Small intestine (tissue), 7 donors: ENCODE data around the gene HEXIM1. TPM values are rescaled to one million over a fixed set of nuclear protein-coding genes. Genes with fewer than 3 reads are reported as not detected.
A peak's percentile ranks its signal among the peaks of the same experiment; 100 is the strongest.

Experiments
- DNase-seq, 2 donors: peaks; one replicate each; pipeline versions ENCODE4 v3.0.0 to v3.0.0-alpha.2; 2013
- FAIRE-seq: peaks from 2 replicates; lab custom pipeline; 2012; peaks lifted over from hg19 to GRCh38; lab: Jason Lieb, UNC
- H3K27ac ChIP-seq, 3 donors: one replicate each; pipeline ENCODE4 v1.5.1; 2013; ENCODE audit warnings: low read length in 2 of 3, mild to moderate bottlenecking in 2 of 3, control low read depth in 1 of 3, inconsistent platforms in 1 of 3, low read depth in 1 of 3, moderate library complexity in 1 of 3
- H3K27me3 ChIP-seq, 3 donors: one replicate each; pipeline ENCODE4 v1.6.1; 2013; ENCODE audit warnings: low read length in 3 of 3, inconsistent platforms in 1 of 3; ENCODE audit not compliant: control insufficient read depth in 3 of 3, insufficient read depth in 3 of 3
- H3K36me3 ChIP-seq, 3 donors: one replicate each; pipeline ENCODE4 v1.6.1; 2013; ENCODE audit warnings: low read length in 3 of 3, inconsistent platforms in 1 of 3, low read depth in 1 of 3, mild to moderate bottlenecking in 1 of 3, moderate library complexity in 1 of 3; ENCODE audit not compliant: control insufficient read depth in 3 of 3, insufficient read depth in 2 of 3
- H3K4me1 ChIP-seq, 3 donors: one replicate each; pipeline ENCODE4 v1.6.1; 2013; ENCODE audit warnings: low read length in 2 of 3, inconsistent platforms in 1 of 3, low read depth in 1 of 3, mild to moderate bottlenecking in 1 of 3, moderate library complexity in 1 of 3; ENCODE audit not compliant: control insufficient read depth in 3 of 3, insufficient read depth in 2 of 3
- H3K4me3 ChIP-seq, 3 donors: one replicate each; pipeline ENCODE4 v1.5.1; 2013; ENCODE audit warnings: low read length in 3 of 3, control low read depth in 1 of 3, inconsistent platforms in 1 of 3, low read depth in 1 of 3, mild to moderate bottlenecking in 1 of 3, moderate library complexity in 1 of 3
- H3K9me3 ChIP-seq, 2 donors: one replicate each; pipeline ENCODE4 v1.6.1; 2013; ENCODE audit warnings: low read depth in 1 of 2, low read length in 1 of 2; ENCODE audit not compliant: control insufficient read depth in 2 of 2, insufficient read depth in 1 of 2
- WGBS, 3 donors: extraction: QIAGEN DNeasy Blood & Tissue Kit; methylation state at CpG; one replicate each; pipeline ENCODE4 v1.1.7; 2013; 5-methylcytosine and 5-hydroxymethylcytosine counted together
- polyA plus RNA-seq, 4 donors: library from polyadenylated mRNA; stranded (reverse) in 3 of 4; unstranded in 1 of 4; fragments of 200-250 nt in 3 of 4; fragments of 120-200 nt in 1 of 4; gene quantifications; one replicate each; pipeline versions ENCODE4 v1.2.1 to v1.2.3, GENCODE V29; 2013
- donor health status: healthy with polysubstance abuse.
- donor health status: control.
- donor health status: control.
- donor health status: Bipolar disorder and iron deficiency.
- donor health status: healthy.

The HEXIM1 gene
- polyA plus RNA-seq, 4 donors: 17.5 to 51.7 (median 42.4) TPM

- FAIRE-seq (no peak), DNase-seq (peak; percentile 77 to 87)
- H3K27me3 ChIP-seq: no peaks in the 10 kb centered on the region
- peaks cover 0 to 6% (median 0%) of the 10 kb centered on the region in 3 donors for H3K36me3 ChIP-seq
- H3K4me1 ChIP-seq: peaks cover 3 to 32% (median 10%) of the 10 kb centered on the region in 3 donors
- H3K4me3 ChIP-seq: peak overlapping the region; percentile 75 to 85 (median 77)
- peak overlapping the region; percentile 90 to 99 (median 95) for H3K27ac ChIP-seq
- H3K9me3 ChIP-seq: no peaks in the 10 kb centered on the region
- 1% methylated on average over 56 of the region's 56 CpGs for WGBS, 3 donors
Observed at GRCh38 chr17:45149669-45150664, 1.7 kb downstream of the HEXIM1 start.

GRCh38 chr17:45150911-45151809, 2.9 kb downstream of the HEXIM1 start:
- no peaks in the 10 kb centered on the region for H3K9me3 ChIP-seq
- WGBS, 3 donors: 33 to 38% (median 34%) methylated on average over 8 of the region's 8 CpGs
- H3K4me1 ChIP-seq: peaks cover 3 to 29% (median 10%) of the 10 kb centered on the region in 3 donors
- H3K4me3 ChIP-seq: peak overlapping the region in 2 of 3 donors; percentile 38 to 77
- FAIRE-seq: no peak
- H3K36me3 ChIP-seq: peaks cover 0 to 6% (median 0%) of the 10 kb centered on the region in 3 donors
- H3K27me3 ChIP-seq: no peaks in the 10 kb centered on the region
- peak overlapping the region in 2 of 3 donors; percentile 60 to 99 for H3K27ac ChIP-seq
- DNase-seq: peak in 1 of 2 donors; percentile 13

GRCh38 chr17:45155029-45155428, 6.8 kb downstream of the HEXIM1 start:
- Histone ChIP-seq H3K27ac (no peak overlapping the region), H3K4me3 (no peak overlapping the region), H3K4me1 (peaks cover 6 to 41% (median 12%) of the 10 kb centered on the region in 3 donors), H3K36me3 (peaks cover 0 to 10% (median 0%) of the 10 kb centered on the region in 3 donors), H3K9me3 (no peaks in the 10 kb centered on the region), H3K27me3 (no peaks in the 10 kb centered on the region)
- DNase-seq (no peak), FAIRE-seq (no peak)
- 83 to 91% (median 86%) methylated on average over 4 of the region's 4 CpGs for WGBS, 3 donors

GRCh38 chr17:45155483-45155882, 7.2 kb downstream of the HEXIM1 start:
- 92 to 98% (median 97%) methylated on average over 2 of the region's 2 CpGs for WGBS, 3 donors
- no peak for DNase-seq
- no peak for FAIRE-seq
- peaks cover 6 to 41% (median 12%) of the 10 kb centered on the region in 3 donors for H3K4me1 ChIP-seq
- peaks cover 0 to 10% (median 0%) of the 10 kb centered on the region in 3 donors for H3K36me3 ChIP-seq
- H3K4me3 ChIP-seq: no peak overlapping the region
- no peaks in the 10 kb centered on the region for H3K27me3 ChIP-seq
- no peak overlapping the region for H3K27ac ChIP-seq
- no peaks in the 10 kb centered on the region for H3K9me3 ChIP-seq

GRCh38 chr17:45156242-45156641, 8.0 kb downstream of the HEXIM1 start:
- DNase-seq (no peak), FAIRE-seq (no peak)
- H3K27me3 ChIP-seq: no peaks in the 10 kb centered on the region
- H3K4me3 ChIP-seq: no peak overlapping the region
- peaks cover 0 to 10% (median 0%) of the 10 kb centered on the region in 3 donors for H3K36me3 ChIP-seq
- WGBS, 3 donors: 78 to 95% (median 82%) methylated on average over 3 of the region's 3 CpGs
- no peaks in the 10 kb centered on the region for H3K9me3 ChIP-seq
- H3K4me1 ChIP-seq: peaks cover 5 to 36% (median 8%) of the 10 kb centered on the region in 3 donors
- no peak overlapping the region for H3K27ac ChIP-seq

GRCh38 chr17:45160447-45161287, 12.4 kb downstream of the HEXIM1 start:
- Histone ChIP-seq H3K27me3 (no peaks in the 10 kb centered on the region), H3K27ac (peak overlapping the region; percentile 97 to 100 (median 97)), H3K4me1 (peaks cover 2 to 35% (median 5%) of the 10 kb centered on the region in 3 donors), H3K4me3 (peak overlapping the region; percentile 84 to 99 (median 88)), H3K9me3 (no peaks in the 10 kb centered on the region), H3K36me3 (peaks cover 0 to 21% (median 0%) of the 10 kb centered on the region in 3 donors)
- DNase-seq: peak; percentile 58 to 90
- WGBS, 3 donors: 0% methylated on average over 45 to 48 of the region's 48 CpGs
- no peak for FAIRE-seq

GRCh38 chr17:45161288-45162024, 13.2 kb downstream of the HEXIM1 start, which contains the start of gene HEXIM2:
TSS of gene HEXIM2 (plus strand) at chr17:45161875. CDS start at chr17:45162794, 919 bp downstream.
- FAIRE-seq: peak; percentile 33
- H3K36me3 ChIP-seq: peaks cover 0 to 21% (median 0%) of the 10 kb centered on the region in 3 donors
- 0 to 1% (median 0%) methylated on average over 49 to 53 of the region's 53 CpGs for WGBS, 3 donors
- peak within 1 kb of the TSS; percentile 84 to 99 (median 88) for H3K4me3 ChIP-seq
- peaks cover 2 to 35% (median 5%) of the 10 kb centered on the region in 3 donors for H3K4me1 ChIP-seq
- H3K27me3 ChIP-seq: no peaks in the 10 kb centered on the region
- no peaks in the 10 kb centered on the region for H3K9me3 ChIP-seq
- peak within 1 kb of the TSS; percentile 97 to 100 (median 97) for H3K27ac ChIP-seq
- DNase-seq: peak; percentile 100
